Pancreas (tissue), 10 donors: ENCODE measurements around the gene TRPC4. TPM values are rescaled to one million over a fixed set of nuclear protein-coding genes. Genes with fewer than 3 reads are reported as not detected.

Experiments used
- ATAC-seq, 4 donors: fragments of 200-7000 bp; cut with Tn5 transposase; one replicate each; pipeline versions ENCODE4 v1.8.0 to v1.9.1; 2020; ENCODE audit warnings: mild to moderate bottlenecking in 4 of 4, moderate library complexity in 4 of 4
- DNase-seq, 6 donors: peaks; one replicate each; pipeline ENCODE4 v3.0.0-alpha.2; 2020
- FAIRE-seq: peaks from 2 replicates; lab custom pipeline; 2012; peaks lifted over from hg19 to GRCh38; lab: Jason Lieb, UNC
- H3K27ac ChIP-seq, 4 donors: fragments of 200-600 bp; sonication (generic); 1 replicate in 3 of 4; 2 replicates in 1 of 4; pipeline versions ENCODE4 v1.5.0 to v1.8.0; 2020
- H3K27me3 ChIP-seq, 4 donors: fragments of 200-600 bp; one replicate each; pipeline ENCODE4 v1.8.0; 2021
- H3K36me3 ChIP-seq, 3 donors: fragments of 200-600 bp; sonication (generic) in 1 of 3; one replicate each; pipeline versions ENCODE4 v1.5.0 to v1.8.0; 2020 to 2021
- H3K4me1 ChIP-seq, 3 donors: fragments of 200-600 bp; one replicate each; pipeline ENCODE4 v1.8.0; 2021
- H3K4me3 ChIP-seq, 4 donors: fragments of 200-600 bp; sonication (generic) in 2 of 4; one replicate each; pipeline versions ENCODE4 v1.5.0 to v1.8.0; 2020 to 2021
- H3K9me3 ChIP-seq, 4 donors: fragments of 200-600 bp; one replicate each; pipeline ENCODE4 v1.8.0; 2021
- WGBS, 2 donors: extraction: QIAGEN DNeasy Blood & Tissue Kit; methylation state at CpG; one replicate each; pipeline ENCODE4 v1.1.7; 2013; 5-methylcytosine and 5-hydroxymethylcytosine counted together
- intact Hi-C, 3 donors: fragments of 100-400 bp; cut with DNase I; formaldehyde crosslinking; loops; one replicate each; pipeline versions ENCODE4 v1.11.1 to v1.14.2; 2022
- polyA plus RNA-seq, 2 donors: library from polyadenylated mRNA; stranded (reverse); fragments of 200-250 nt; gene quantifications; one replicate each; pipeline ENCODE4 v1.2.3, GENCODE V29; 2013
- total RNA-seq, 6 donors: library from RNA; stranded (reverse); fragmentation: NEBNext Ultra II Directional in 4 of 6; extraction: Animal tissue kit (Norgen Biotek cat#: 25700) in 4 of 6; gene quantifications; one replicate each; pipeline versions ENCODE4 v1.2.1 to v1.2.4, GENCODE V29; 2021 to 2023
- TF ChIP-seq, protein P1 (sequence below), 4 donors: fragments of 200-600 bp; sonication (generic) in 3 of 4; IDR thresholded peaks; one replicate each; pipeline versions ENCODE4 v1.5.0 to v1.8.0; 2021; ENCODE audit warnings: antibody characterized with exemption in 4 of 4
- donor health status: healthy with polysubstance abuse.
- donor health status: DM: no; HTN: no; CAD: no; lungs with moderate emphysema.
- donor health status: DM: no; HTN: no; CAD: no.
- donor health status: control.
- donor health status: control.
- donor health status: Bipolar disorder and iron deficiency.
- donor health status: DM: yes; HTN: yes; CAD: no.
- donor health status: DM: no; HTN: no; CAD: no.
- donor health status: DM: no; HTN: no; CAD: no.
- donor health status: DM: yes; HTN: yes; CAD: no.

The TRPC4 gene
- total and polyA plus RNA-seq, 8 donors, result 0.32 to 1.7 (median 0.62) TPM

DNA sequence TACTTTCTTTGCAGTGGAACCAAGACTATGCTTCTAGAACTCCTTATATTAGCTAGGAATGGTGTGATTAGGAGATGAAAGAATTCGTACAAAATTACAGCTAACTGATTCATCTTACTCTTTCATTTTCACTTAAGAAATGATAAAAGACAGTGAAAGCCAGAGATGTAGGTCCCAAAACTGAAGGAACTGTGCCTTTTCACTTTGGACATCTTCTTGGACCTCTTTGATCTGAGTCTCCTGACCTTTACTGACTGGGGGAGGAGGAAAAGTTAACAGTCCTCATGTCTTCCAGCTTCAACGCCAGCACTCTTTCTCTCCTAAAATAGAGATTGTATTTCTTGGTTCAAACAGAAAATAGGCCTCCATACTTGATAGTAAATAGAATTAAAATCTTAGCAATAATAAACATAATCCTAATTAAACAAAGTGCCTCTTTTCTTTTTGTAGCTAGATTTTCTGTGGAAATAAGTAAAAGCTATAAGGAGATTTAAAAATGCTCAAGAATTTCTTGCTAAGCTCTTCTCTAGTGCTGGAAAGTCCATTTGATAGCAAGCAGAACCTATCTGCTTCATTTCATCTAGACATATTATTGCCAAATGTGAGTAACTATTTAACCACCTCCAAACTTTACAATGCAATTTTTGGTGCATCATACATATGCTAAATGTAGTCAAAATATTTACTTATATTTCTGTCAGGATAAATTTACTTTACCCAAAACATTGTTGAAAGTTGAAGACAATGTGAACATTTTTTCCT, 161.7 kb downstream of the TRPC4 start:
- Histone ChIP-seq H3K27me3 (no peaks in the 10 kb centered on the region), H3K4me1 (no peaks in the 10 kb centered on the region), H3K36me3 (no peaks in the 10 kb centered on the region), H3K9me3 (no peaks in the 10 kb centered on the region), H3K4me3 (no peak overlapping the region), H3K27ac (no peak overlapping the region)
- no peak for ATAC-seq
- DNase-seq, result no peak
- no peak for FAIRE-seq
- WGBS, 2 donors, result 55 to 71% methylated on average over 2 of the region's 2 CpGs
- TF ChIP-seq, protein P1, sequence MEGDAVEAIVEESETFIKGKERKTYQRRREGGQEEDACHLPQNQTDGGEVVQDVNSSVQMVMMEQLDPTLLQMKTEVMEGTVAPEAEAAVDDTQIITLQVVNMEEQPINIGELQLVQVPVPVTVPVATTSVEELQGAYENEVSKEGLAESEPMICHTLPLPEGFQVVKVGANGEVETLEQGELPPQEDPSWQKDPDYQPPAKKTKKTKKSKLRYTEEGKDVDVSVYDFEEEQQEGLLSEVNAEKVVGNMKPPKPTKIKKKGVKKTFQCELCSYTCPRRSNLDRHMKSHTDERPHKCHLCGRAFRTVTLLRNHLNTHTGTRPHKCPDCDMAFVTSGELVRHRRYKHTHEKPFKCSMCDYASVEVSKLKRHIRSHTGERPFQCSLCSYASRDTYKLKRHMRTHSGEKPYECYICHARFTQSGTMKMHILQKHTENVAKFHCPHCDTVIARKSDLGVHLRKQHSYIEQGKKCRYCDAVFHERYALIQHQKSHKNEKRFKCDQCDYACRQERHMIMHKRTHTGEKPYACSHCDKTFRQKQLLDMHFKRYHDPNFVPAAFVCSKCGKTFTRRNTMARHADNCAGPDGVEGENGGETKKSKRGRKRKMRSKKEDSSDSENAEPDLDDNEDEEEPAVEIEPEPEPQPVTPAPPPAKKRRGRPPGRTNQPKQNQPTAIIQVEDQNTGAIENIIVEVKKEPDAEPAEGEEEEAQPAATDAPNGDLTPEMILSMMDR (IDR thresholded peaks at IDR 0.05), result no peak
- intact Hi-C loops, result no loop called here

DNA sequence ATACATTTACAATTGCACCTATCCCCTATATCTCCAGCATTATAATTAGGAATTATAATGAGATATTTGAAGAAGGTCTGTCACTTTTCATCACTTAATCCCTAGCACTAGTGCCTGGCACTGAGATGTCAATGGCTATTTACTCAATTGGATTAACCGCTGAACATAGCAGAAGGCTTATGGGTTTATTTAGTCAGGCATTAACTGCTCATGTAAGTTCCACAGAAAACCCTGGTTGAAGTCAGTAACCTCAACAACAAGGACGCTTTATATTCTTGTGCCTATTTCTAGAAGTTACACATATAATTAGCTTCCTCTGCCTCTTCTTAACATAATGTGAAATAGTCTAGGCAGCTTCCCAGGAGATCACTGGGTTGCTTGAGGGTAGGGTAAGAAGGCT, 163.5 kb downstream of the TRPC4 start:
- H3K4me1 ChIP-seq, result no peaks in the 10 kb centered on the region
- H3K9me3 ChIP-seq, result no peaks in the 10 kb centered on the region
- TF ChIP-seq, protein P1 (IDR thresholded peaks at IDR 0.05), result no peak
- H3K27me3 ChIP-seq, result no peaks in the 10 kb centered on the region
- H3K36me3 ChIP-seq, result no peaks in the 10 kb centered on the region
- ATAC-seq (no peak), FAIRE-seq (no peak), DNase-seq (no peak)
- H3K4me3 ChIP-seq, result no peak overlapping the region
- no peak overlapping the region for H3K27ac ChIP-seq
- intact Hi-C loops, result no loop called here
- 66 to 84% methylated on average over 2 of the region's 2 CpGs for WGBS, 2 donors

DNA sequence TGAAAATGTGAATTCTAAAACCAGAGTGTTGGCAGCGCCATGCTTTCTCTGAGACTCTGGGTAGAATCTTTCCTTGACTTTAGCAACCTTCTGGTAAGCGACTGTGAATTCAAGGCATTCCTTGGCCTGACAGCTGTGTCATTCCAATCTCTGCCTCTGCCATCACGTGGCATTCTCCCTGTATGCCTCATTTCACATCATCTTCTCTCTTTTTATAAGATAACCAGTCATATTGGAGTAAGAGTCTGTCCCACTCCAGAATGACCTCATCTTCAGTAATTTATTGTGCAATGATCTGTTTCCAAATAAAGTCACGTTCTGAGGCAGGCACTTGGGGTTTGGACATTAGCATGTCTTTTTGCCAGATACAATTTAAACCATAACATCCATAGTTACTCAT, 167.6 kb downstream of the TRPC4 start:
- no peak for FAIRE-seq
- Histone ChIP-seq H3K27me3 (no peaks in the 10 kb centered on the region), H3K27ac (no peak overlapping the region), H3K36me3 (no peaks in the 10 kb centered on the region), H3K9me3 (no peaks in the 10 kb centered on the region), H3K4me1 (no peaks in the 10 kb centered on the region), H3K4me3 (no peak overlapping the region)
- DNase-seq, result no peak
- ATAC-seq, result no peak
- TF ChIP-seq, protein P1 (IDR thresholded peaks at IDR 0.05), result no peak
- intact Hi-C loops, result no loop called here
- WGBS, 2 donors, result 51 to 69% methylated on average over 4 of the region's 4 CpGs

DNA sequence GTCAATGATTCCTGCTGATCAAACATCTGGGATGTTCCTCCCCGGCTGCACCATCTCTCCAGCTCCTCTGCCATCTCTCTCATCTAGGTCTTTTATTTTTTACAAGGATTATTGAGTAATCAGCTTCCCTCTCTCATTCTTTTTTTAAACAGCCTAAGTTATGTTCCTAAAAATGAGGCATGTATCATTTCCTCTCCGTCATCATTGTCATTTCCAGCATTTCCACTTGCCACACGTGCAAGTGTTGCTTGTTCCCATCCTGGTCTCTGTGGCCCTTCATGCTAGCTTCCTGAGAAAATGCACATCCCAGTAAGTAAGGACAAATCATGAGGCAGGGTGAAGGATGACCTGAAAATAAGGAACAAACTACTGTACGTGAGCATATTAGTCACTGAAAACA, 168.3 kb downstream of the TRPC4 start:
- WGBS, 2 donors, result 45 to 72% methylated on average over 4 of the region's 4 CpGs
- TF ChIP-seq, protein P1 (IDR thresholded peaks at IDR 0.05), result no peak
- no peak for DNase-seq
- Histone ChIP-seq H3K27me3 (no peaks in the 10 kb centered on the region), H3K27ac (no peak overlapping the region), H3K9me3 (no peaks in the 10 kb centered on the region), H3K4me3 (no peak overlapping the region), H3K4me1 (no peaks in the 10 kb centered on the region), H3K36me3 (no peaks in the 10 kb centered on the region)
- ATAC-seq, result no peak
- intact Hi-C loops, result no loop called here
- no peak for FAIRE-seq

DNA sequence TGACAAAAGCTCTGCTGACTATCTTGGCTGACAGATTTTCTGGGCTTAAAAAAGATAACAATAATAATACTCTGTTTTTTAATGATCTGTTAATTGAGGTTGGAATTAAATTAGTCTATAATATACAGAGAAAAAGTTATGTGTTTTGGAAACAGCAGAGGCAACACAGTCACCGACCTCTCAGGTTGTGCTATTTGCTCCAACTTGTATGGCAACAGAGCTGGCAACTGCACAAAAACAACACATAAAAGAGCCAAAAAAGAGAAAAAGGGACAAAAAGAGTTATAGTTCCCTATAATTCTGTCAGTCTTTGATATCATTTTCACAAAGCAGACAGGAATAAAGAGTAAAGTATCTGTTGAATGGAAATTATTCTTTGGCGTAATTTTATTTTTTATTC, 168.7 kb downstream of the TRPC4 start:
- Histone ChIP-seq H3K4me3 (no peak overlapping the region), H3K4me1 (no peaks in the 10 kb centered on the region), H3K27me3 (no peaks in the 10 kb centered on the region), H3K9me3 (no peaks in the 10 kb centered on the region), H3K36me3 (no peaks in the 10 kb centered on the region), H3K27ac (no peak overlapping the region)
- ATAC-seq, result no peak
- intact Hi-C loops, result no loop called here
- no peak for FAIRE-seq
- 50 to 74% methylated on average over 2 of the region's 2 CpGs for WGBS, 2 donors
- TF ChIP-seq, protein P1 (IDR thresholded peaks at IDR 0.05), result no peak
- DNase-seq, result no peak
